GM12878 (cell line): ENCODE data around the gene NT5C3A. TPM values are rescaled to one million over a fixed set of nuclear protein-coding genes. Genes with fewer than 3 reads are reported as not detected.
"Not testable (repeated sequence)": the region's sequence is repeated elsewhere in the genome, so short reads cannot be mapped to it uniquely, and the experiment has no call there.

Source experiments
- ATAC-seq: fragments of 200-7000 bp; cut with Tn5 transposase; 3 replicates; pipeline ENCODE4 v1.9.1; 2020; ENCODE audit warnings: mild to moderate bottlenecking, moderate library complexity
- BruUV-seq: library from RNA; stranded (reverse); fragments of 400-500 nt; replicated peaks from 2 replicates; lab custom pipeline; 2021; lab: Mats Ljungman, UMichigan
- CTCF ChIA-PET: fragments of 300-600 bp; sonication (Branson Sonifier 250); formaldehyde crosslinking; extraction: SDS; loops from one replicate; lab custom pipeline; 2021; ENCODE audit warnings: inconsistent platforms; lab: Yijun Ruan, JAX
- POLR2A ChIA-PET: fragments of 350-600 bp; formaldehyde crosslinking; extraction: SDS; loops from one replicate; lab custom pipeline; 2021; ENCODE audit warnings: inconsistent platforms; lab: Charles Lee
- RAD21 ChIA-PET: fragments of 300-600 bp; sonication (Branson Sonifier 250); formaldehyde crosslinking; loops from one replicate; lab custom pipeline; 2023; ENCODE audit warnings: antibody characterized with exemption; ENCODE audit not compliant: unreplicated experiment; lab: Charles Lee
- SMC1A ChIA-PET: fragments of 300-600 bp; sonication (Branson Sonifier 250); formaldehyde crosslinking; loops from one replicate; lab custom pipeline; 2023; ENCODE audit not compliant: unreplicated experiment, uncharacterized antibody; lab: Charles Lee
- DNase-seq: peaks from one replicate; pipeline ENCODE4 v3.0.0-alpha.2; 2011; ENCODE audit warnings: low read depth, low spot score
- FAIRE-seq: peaks from 3 replicates; lab custom pipeline; 2011; peaks lifted over from hg19 to GRCh38; lab: Jason Lieb, UNC
- H2AFZ ChIP-seq: 2 replicates; pipeline ENCODE4 v1.6.0; 2011; ENCODE audit warnings: low read depth, low read length, control low read depth; ENCODE audit not compliant: control insufficient read depth
- H3K27ac ChIP-seq: 2 replicates; pipeline ENCODE4 v1.5.1; 2011; ENCODE audit warnings: control low read depth; ENCODE audit not compliant: control insufficient read depth, insufficient read depth
- H3K27me3 ChIP-seq, 2 experiments: replicated peaks in 1 of 2; 2 replicates each; pipeline versions ENCODE4 v1.6.0 to v1.6.1; 2011; ENCODE audit warnings: low read length in 1 of 2; ENCODE audit not compliant: control insufficient read depth in 2 of 2, insufficient read depth in 2 of 2
- H3K36me3 ChIP-seq, 2 experiments: 2 replicates each; pipeline ENCODE4 v1.5.1; 2011; ENCODE audit warnings: low read length in 1 of 2; ENCODE audit not compliant: control insufficient read depth in 2 of 2, insufficient read depth in 2 of 2
- H3K4me1 ChIP-seq: 2 replicates; pipeline ENCODE4 v1.6.1; 2011; ENCODE audit warnings: mild to moderate bottlenecking, low read length, moderate library complexity, mixed read lengths; ENCODE audit not compliant: control insufficient read depth, insufficient read depth
- H3K4me2 ChIP-seq: 2 replicates; pipeline ENCODE4 v1.6.0; 2011; ENCODE audit warnings: control low read depth; ENCODE audit not compliant: control insufficient read depth, insufficient read depth
- H3K4me3 ChIP-seq: fragments of 200-600 bp; sonication (generic); 2 replicates; pipeline ENCODE4 v1.5.1; 2016
- H3K79me2 ChIP-seq: 2 replicates; pipeline ENCODE4 v1.6.0; 2011; ENCODE audit warnings: low read length; ENCODE audit not compliant: control insufficient read depth, insufficient read depth
- H3K9ac ChIP-seq: 2 replicates; pipeline ENCODE4 v1.8.0; 2011; ENCODE audit warnings: low read length, control low read depth, mixed read lengths; ENCODE audit not compliant: control insufficient read depth, insufficient read depth
- H3K9me3 ChIP-seq: replicated peaks from 3 replicates; pipeline ENCODE4 v1.5.1; 2011; ENCODE audit warnings: mild to moderate bottlenecking, low read length; ENCODE audit not compliant: control insufficient read depth, insufficient read depth
- H4K20me1 ChIP-seq: 2 replicates; pipeline ENCODE4 v1.6.0; 2011; ENCODE audit not compliant: control insufficient read depth, insufficient read depth
- WGBS: methylation state at CpG from one replicate; pipeline ENCODE4 v1.1.6; 2016; ENCODE audit warnings: low lambda C conversion rate; ENCODE audit not compliant: insufficient replicate concordance, insufficient coverage; ENCODE audit errors: missing lambda C conversion rate; 5-methylcytosine and 5-hydroxymethylcytosine counted together
- in situ Hi-C: fragments of 300-500 bp; cut with MboI; formaldehyde crosslinking; loops from 9 replicates; pipeline ENCODE4 v1.14.3; 2018; ENCODE audit warnings: mixed read lengths
- intact Hi-C: fragments of 100-400 bp; cut with micrococcal nuclease; formaldehyde crosslinking; loops from one replicate; pipeline ENCODE4 v1.14.2; 2022; ENCODE audit not compliant: unreplicated experiment
- polyA plus RNA-seq, 11 experiments: library from polyadenylated mRNA; depleted of rRNA in 4 of 11; unstranded in 6 of 11; stranded (reverse) in 5 of 11; fragments of >200 nt; fragmentation: Nextera tagmentation in 4 of 11; fragmentation: Illumina TruSeq in 1 of 11; extraction: Ambion mirVana in 4 of 11; extraction: Trizol in 1 of 11; gene quantifications; 1 replicate in 1 of 11; 2 replicates in 10 of 11; pipeline versions ENCODE4 v1.2.1 to v1.2.3, GENCODE V29; 2011 to 2016; ENCODE audit warnings: inconsistent platforms in 2 of 11, missing spikeins in 2 of 11, low read depth in 1 of 11
- total RNA-seq, 4 experiments: library from RNA; depleted of rRNA in 3 of 4; stranded (reverse); fragments of >200 nt in 3 of 4; fragmentation: Illumina TruSeq in 1 of 4; extraction: Trizol in 1 of 4; gene quantifications; 2 replicates each; pipeline versions ENCODE4 v1.2.1 to v1.2.3, GENCODE V29; 2013 to 2021

The NT5C3A gene
- total and polyA plus RNA-seq, 10 of the 15 experiments (the other 5 are each of a cell fraction or from before 2014, with no cell fraction given): 53.0 to 111 (median 71.4) TPM

DNA sequence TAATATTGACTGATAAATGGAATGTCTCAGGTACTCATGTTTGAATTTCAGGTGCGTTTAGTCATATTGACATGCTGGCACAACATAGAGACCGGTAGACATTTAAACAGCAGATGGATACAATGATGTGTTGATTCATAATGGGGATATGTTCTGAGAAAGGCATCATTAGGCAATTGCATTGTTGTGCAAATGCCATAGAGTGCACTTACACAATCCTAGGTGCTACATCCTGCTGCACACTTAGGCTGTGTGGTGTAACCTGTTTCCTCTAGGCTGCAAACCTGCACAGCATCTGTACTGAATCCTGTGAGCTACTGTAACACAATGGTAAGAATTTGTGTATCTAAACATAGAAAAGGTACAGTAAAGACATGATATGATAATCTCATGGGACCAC lies 85.4 kb downstream of the NT5C3A start:
- 96% methylated on average over 2 of the region's 2 CpGs for WGBS
- ATAC-seq, CTCF ChIA-PET, H3K4me1 ChIP-seq, H3K36me3 ChIP-seq, SMC1A ChIA-PET, BruUV-seq, H3K9me3 ChIP-seq, H3K27ac ChIP-seq, RAD21 ChIA-PET, H3K79me2 ChIP-seq, H4K20me1 ChIP-seq, H3K4me3 ChIP-seq, DNase-seq, in situ Hi-C loops, H3K9ac ChIP-seq, intact Hi-C loops, POLR2A ChIA-PET, H2AFZ ChIP-seq, FAIRE-seq, H3K4me2 ChIP-seq, H3K27me3 ChIP-seq: not testable (repeated sequence)

GRCh38 chr7:32971967-32972366 lies 90.6 kb downstream of the NT5C3A start:
- FAIRE-seq, H3K4me1 ChIP-seq, H4K20me1 ChIP-seq, H2AFZ ChIP-seq, intact Hi-C loops, in situ Hi-C loops, H3K4me2 ChIP-seq, H3K79me2 ChIP-seq, DNase-seq, H3K9ac ChIP-seq, ATAC-seq, RAD21 ChIA-PET, H3K36me3 ChIP-seq, H3K9me3 ChIP-seq, POLR2A ChIA-PET, SMC1A ChIA-PET, BruUV-seq, CTCF ChIA-PET, H3K4me3 ChIP-seq, H3K27ac ChIP-seq, H3K27me3 ChIP-seq: not testable (repeated sequence)
- WGBS: 50% methylated on average over 2 of the region's 3 CpGs

- H3K4me1 ChIP-seq, ATAC-seq, DNase-seq, H3K27ac ChIP-seq, POLR2A ChIA-PET, in situ Hi-C loops, H3K4me2 ChIP-seq, FAIRE-seq, H3K36me3 ChIP-seq, BruUV-seq, H3K9me3 ChIP-seq, intact Hi-C loops, H3K4me3 ChIP-seq, H3K27me3 ChIP-seq, H3K79me2 ChIP-seq, H3K9ac ChIP-seq, H2AFZ ChIP-seq, SMC1A ChIA-PET, H4K20me1 ChIP-seq, RAD21 ChIA-PET: not testable (repeated sequence)
- CTCF ChIA-PET: interaction anchor here (1.2 kb wide), 1 partner anchor 140 kb away, joined by 4 read pairs; no protein-coding TSS in a partner anchor
- 39% methylated on average over 4 of the region's 4 CpGs for WGBS
Observed at GRCh38 chr7:32967268-32967582, 95.4 kb downstream of the NT5C3A start.

DNA sequence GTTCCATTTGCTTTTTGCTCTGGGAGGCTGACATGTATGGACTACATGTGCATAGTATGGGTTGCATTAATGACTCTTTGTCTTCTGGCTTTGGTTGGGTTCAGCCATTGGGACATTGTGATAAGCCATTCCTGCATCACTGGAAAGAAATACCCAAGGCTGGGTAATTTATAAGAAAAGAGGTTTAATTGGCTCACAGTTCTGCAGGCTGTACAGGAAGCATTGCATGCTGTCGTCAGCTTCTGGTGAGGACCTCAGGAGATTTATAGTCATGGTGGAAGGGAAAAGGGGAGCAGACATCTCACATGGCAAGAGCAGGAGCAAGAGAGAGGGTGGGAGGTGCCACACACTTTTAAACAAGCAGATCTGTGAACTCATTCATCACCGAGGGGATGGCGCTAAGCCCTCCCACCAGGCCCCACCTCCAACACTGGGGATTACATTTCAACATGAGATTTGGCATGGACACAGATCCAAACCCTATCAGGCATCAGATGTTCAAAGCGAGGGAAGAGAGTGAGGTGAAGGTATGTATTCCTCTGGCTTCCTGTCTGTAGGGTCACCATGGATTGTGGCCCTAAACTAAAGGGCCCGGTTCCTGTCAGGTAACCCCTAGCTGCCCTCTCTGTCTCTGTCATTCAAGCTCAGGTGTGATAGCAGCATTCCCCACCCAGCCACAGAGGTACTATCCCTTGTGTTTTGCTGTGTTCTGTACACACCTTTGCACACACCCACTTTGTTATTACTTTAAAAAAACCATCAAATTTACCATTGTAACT lies 95.9 kb downstream of the NT5C3A start:
- BruUV-seq, SMC1A ChIA-PET, H3K79me2 ChIP-seq, H3K27me3 ChIP-seq, ATAC-seq, DNase-seq, H3K4me1 ChIP-seq, FAIRE-seq, H3K36me3 ChIP-seq, H3K27ac ChIP-seq, intact Hi-C loops, H3K9ac ChIP-seq, H3K4me3 ChIP-seq, H3K9me3 ChIP-seq, POLR2A ChIA-PET, H2AFZ ChIP-seq, in situ Hi-C loops, H3K4me2 ChIP-seq, H4K20me1 ChIP-seq: not testable (repeated sequence)
- ChIA-PET CTCF (interaction anchor here (1.4 to 2.8 kb wide), 4 partner anchors 24 to 141 kb away, joined by 4 to 22 read pairs (median 6); partner anchors contain the start of gene RP9), RAD21 (interaction anchor here (2.0 kb wide), 1 partner anchor 141 kb away, joined by 7 read pairs; no protein-coding TSS in a partner anchor)
- 88% methylated on average over 3 of the region's 5 CpGs for WGBS
